Activated effector memory CD4-positive, alpha-beta T cell treated with Interleukin-2 at 50 U/mL for 16 hours (primary cell): ENCODE results near the gene GPR137B.

Source experiments
- DNase-seq: peaks from one replicate; pipeline ENCODE4 v3.0.0-alpha.2; 2020

GPR137B gene

GRCh38 chr1:236206548-236206947 lies 64.2 kb downstream of the GPR137B start:
- DNase-seq, result no peak

- no peak for DNase-seq
Measured at GRCh38 chr1:236207121-236207520, 64.8 kb downstream of the GPR137B start.

GRCh38 chr1:236207569-236207968 lies 65.2 kb downstream of the GPR137B start:
- no peak for DNase-seq

GRCh38 chr1:236209185-236209584 lies 66.8 kb downstream of the GPR137B start:
- DNase-seq, result no peak

- DNase-seq, result no peak
Measured at GRCh38 chr1:236209713-236210112, 67.4 kb downstream of the GPR137B start.

GRCh38 chr1:236211815-236212214 lies 69.5 kb downstream of the GPR137B start:
- DNase-seq, result no peak

- DNase-seq, result no peak
Measured at GRCh38 chr1:236213534-236213933, 71.2 kb downstream of the GPR137B start.

GRCh38 chr1:236214761-236215160 lies 72.4 kb downstream of the GPR137B start:
- no peak for DNase-seq

- DNase-seq, result no peak
Measured at GRCh38 chr1:236220473-236220872, 78.1 kb downstream of the GPR137B start.

GRCh38 chr1:236222632-236223031 lies 80.3 kb downstream of the GPR137B start:
- DNase-seq, result no peak

- no peak for DNase-seq
Measured at GRCh38 chr1:236228411-236228810, 86.1 kb downstream of the GPR137B start.

GRCh38 chr1:236235116-236235515 lies 92.8 kb downstream of the GPR137B start:
- no peak for DNase-seq

- DNase-seq, result no peak
Measured at GRCh38 chr1:236239092-236239585, 96.8 kb downstream of the GPR137B start.

GRCh38 chr1:236240675-236241074 lies 98.3 kb downstream of the GPR137B start:
- no peak for DNase-seq

- no peak for DNase-seq
Measured at GRCh38 chr1:236242568-236242967, 100.2 kb downstream of the GPR137B start.

- DNase-seq, result no peak
Measured at GRCh38 chr1:236247286-236247685, 104.9 kb downstream of the GPR137B start.

- DNase-seq, result no peak
Measured at GRCh38 chr1:236251587-236251986, 109.2 kb downstream of the GPR137B start.

- DNase-seq, result no peak
Measured at GRCh38 chr1:236253119-236253518, 110.8 kb downstream of the GPR137B start.

- DNase-seq, result no peak
Measured at GRCh38 chr1:236253918-236254637, 111.7 kb downstream of the GPR137B start.

- DNase-seq, result no peak
Measured at GRCh38 chr1:236257216-236257615, 114.9 kb downstream of the GPR137B start.

GRCh38 chr1:236258114-236258622 lies 115.8 kb downstream of the GPR137B start:
- no peak for DNase-seq
